HL-60/S4 (cell line): ENCODE measurements around the gene POTEI.
"Not testable (repeated sequence)": the region's sequence is repeated elsewhere in the genome, so short reads cannot be mapped to it uniquely, and the experiment has no call there.

ENCODE experiments used
- in situ Hi-C: fragments of 300-500 bp; cut with MboI; formaldehyde crosslinking; loops from 2 replicates; pipeline ENCODE4 v1.14.3; 2022; ENCODE audit warnings: low sequenced_read_pairs

POTEI gene

GRCh38 chr2:130509228-130509627 is at the start of gene POTEI:
Gene POTEI (minus strand): TSS chr2:130509328. CDS start chr2:130509235, 93 bp downstream.
- in situ Hi-C loops: not testable (repeated sequence)

- in situ Hi-C loops: not testable (repeated sequence)
Observed at GRCh38 chr2:130556441-130556840, 47.3 kb upstream of the POTEI start.

- in situ Hi-C loops: not testable (repeated sequence)
Observed at GRCh38 chr2:130554178-130554577, 45.0 kb upstream of the POTEI start.

GRCh38 chr2:130549475-130549874 is 40.3 kb upstream of the POTEI start:
- in situ Hi-C loops: not testable (repeated sequence)

GRCh38 chr2:130548418-130548817 is 39.3 kb upstream of the POTEI start:
- in situ Hi-C loops: not testable (repeated sequence)

GRCh38 chr2:130544978-130545377 is 35.9 kb upstream of the POTEI start:
- in situ Hi-C loops: not testable (repeated sequence)

- in situ Hi-C loops: not testable (repeated sequence)
Observed at GRCh38 chr2:130543785-130544528, 34.8 kb upstream of the POTEI start.

GRCh38 chr2:130542789-130543188 is 33.7 kb upstream of the POTEI start:
- in situ Hi-C loops: not testable (repeated sequence)

- in situ Hi-C loops: not testable (repeated sequence)
Observed at GRCh38 chr2:130538271-130538670, 29.1 kb upstream of the POTEI start.

GRCh38 chr2:130536654-130537053 is 27.5 kb upstream of the POTEI start:
- in situ Hi-C loops: not testable (repeated sequence)

- in situ Hi-C loops: not testable (repeated sequence)
Observed at GRCh38 chr2:130531672-130532071, 22.5 kb upstream of the POTEI start.

GRCh38 chr2:130531225-130531624 is 22.1 kb upstream of the POTEI start:
- in situ Hi-C loops: not testable (repeated sequence)

GRCh38 chr2:130530212-130530611 is 21.1 kb upstream of the POTEI start:
- in situ Hi-C loops: not testable (repeated sequence)

- in situ Hi-C loops: not testable (repeated sequence)
Observed at GRCh38 chr2:130529545-130529944, 20.4 kb upstream of the POTEI start.

- in situ Hi-C loops: not testable (repeated sequence)
Observed at GRCh38 chr2:130527365-130527967, 18.3 kb upstream of the POTEI start.

GRCh38 chr2:130522390-130522789 is 13.3 kb upstream of the POTEI start:
- in situ Hi-C loops: not testable (repeated sequence)

- in situ Hi-C loops: not testable (repeated sequence)
Observed at GRCh38 chr2:130520992-130521391, 11.9 kb upstream of the POTEI start, which contains the start of gene CFC1B. Gene CFC1B (plus strand): TSS chr2:130521222. CDS start chr2:130521485, 263 bp downstream.

GRCh38 chr2:130518516-130519106 is 9.5 kb upstream of the POTEI start:
- in situ Hi-C loops: not testable (repeated sequence)

GRCh38 chr2:130511747-130512451 is 2.8 kb upstream of the POTEI start:
- in situ Hi-C loops: not testable (repeated sequence)

GRCh38 chr2:130510807-130511746 is 1.9 kb upstream of the POTEI start:
- in situ Hi-C loops: not testable (repeated sequence)
